ENCODE results near the gene CPEB2. TPM values are rescaled to one million over a fixed set of nuclear protein-coding genes. Genes with fewer than 3 reads are reported as not detected.

Gene CPEB2
- total RNA-seq, 1 donor from 2014 or later, result 19.8 TPM

GRCh38 chr4:15010038-15010585, 7.8 kb downstream of the CPEB2 start:
- DNase-seq (ENCODE audit: low spot score), result no peak

- no peak for DNase-seq (ENCODE audit: low spot score)
Measured at GRCh38 chr4:15011166-15011565, 8.9 kb downstream of the CPEB2 start.

- DNase-seq (ENCODE audit: low spot score), result no peak
Measured at GRCh38 chr4:15012017-15012788, 9.9 kb downstream of the CPEB2 start.

GRCh38 chr4:15013585-15013984, 11.3 kb downstream of the CPEB2 start:
- no peak for DNase-seq (ENCODE audit: low spot score)

GRCh38 chr4:15015170-15015569, 12.9 kb downstream of the CPEB2 start:
- no peak for DNase-seq (ENCODE audit: low spot score)

- no peak for DNase-seq (ENCODE audit: low spot score)
Measured at GRCh38 chr4:15018361-15018760, 16.1 kb downstream of the CPEB2 start.

GRCh38 chr4:15020502-15021286, 18.4 kb downstream of the CPEB2 start:
- DNase-seq (ENCODE audit: low spot score), result no peak

- DNase-seq (ENCODE audit: low spot score), result no peak
Measured at GRCh38 chr4:15021311-15021710, 19.0 kb downstream of the CPEB2 start.

GRCh38 chr4:15021946-15022345, 19.7 kb downstream of the CPEB2 start:
- DNase-seq (ENCODE audit: low spot score), result no peak

- DNase-seq (ENCODE audit: low spot score), result no peak
Measured at GRCh38 chr4:15024386-15024785, 22.1 kb downstream of the CPEB2 start.

- no peak for DNase-seq (ENCODE audit: low spot score)
Measured at GRCh38 chr4:15025693-15026092, 23.4 kb downstream of the CPEB2 start.

GRCh38 chr4:15027921-15028435, 25.7 kb downstream of the CPEB2 start:
- no peak for DNase-seq (ENCODE audit: low spot score)

GRCh38 chr4:15031197-15031596, 28.9 kb downstream of the CPEB2 start:
- no peak for DNase-seq (ENCODE audit: low spot score)

- DNase-seq (ENCODE audit: low spot score), result no peak
Measured at GRCh38 chr4:15031993-15032675, 29.9 kb downstream of the CPEB2 start.

- DNase-seq (ENCODE audit: low spot score), result no peak
Measured at GRCh38 chr4:15034071-15034764, 31.9 kb downstream of the CPEB2 start.

GRCh38 chr4:15035159-15035558, 32.9 kb downstream of the CPEB2 start:
- no peak for DNase-seq (ENCODE audit: low spot score)

GRCh38 chr4:15037923-15038541, 35.8 kb downstream of the CPEB2 start:
- no peak for DNase-seq (ENCODE audit: low spot score)

GRCh38 chr4:15040916-15041463, 38.7 kb downstream of the CPEB2 start:
- DNase-seq (ENCODE audit: low spot score), result no peak

- no peak for DNase-seq (ENCODE audit: low spot score)
Measured at GRCh38 chr4:15042529-15043167, 40.4 kb downstream of the CPEB2 start.

GRCh38 chr4:15043226-15043625, 40.9 kb downstream of the CPEB2 start:
- no peak for DNase-seq (ENCODE audit: low spot score)

Data from ureter (tissue), 1 donor.